ENCODE results near the gene CNTNAP2.

- TF ChIP-seq, protein P1, sequence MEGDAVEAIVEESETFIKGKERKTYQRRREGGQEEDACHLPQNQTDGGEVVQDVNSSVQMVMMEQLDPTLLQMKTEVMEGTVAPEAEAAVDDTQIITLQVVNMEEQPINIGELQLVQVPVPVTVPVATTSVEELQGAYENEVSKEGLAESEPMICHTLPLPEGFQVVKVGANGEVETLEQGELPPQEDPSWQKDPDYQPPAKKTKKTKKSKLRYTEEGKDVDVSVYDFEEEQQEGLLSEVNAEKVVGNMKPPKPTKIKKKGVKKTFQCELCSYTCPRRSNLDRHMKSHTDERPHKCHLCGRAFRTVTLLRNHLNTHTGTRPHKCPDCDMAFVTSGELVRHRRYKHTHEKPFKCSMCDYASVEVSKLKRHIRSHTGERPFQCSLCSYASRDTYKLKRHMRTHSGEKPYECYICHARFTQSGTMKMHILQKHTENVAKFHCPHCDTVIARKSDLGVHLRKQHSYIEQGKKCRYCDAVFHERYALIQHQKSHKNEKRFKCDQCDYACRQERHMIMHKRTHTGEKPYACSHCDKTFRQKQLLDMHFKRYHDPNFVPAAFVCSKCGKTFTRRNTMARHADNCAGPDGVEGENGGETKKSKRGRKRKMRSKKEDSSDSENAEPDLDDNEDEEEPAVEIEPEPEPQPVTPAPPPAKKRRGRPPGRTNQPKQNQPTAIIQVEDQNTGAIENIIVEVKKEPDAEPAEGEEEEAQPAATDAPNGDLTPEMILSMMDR (conservative IDR thresholded peaks at IDR 0.05 in 1 of 2, IDR thresholded peaks at IDR 0.05 in 1 of 2; ENCODE audit: low read depth in 1 of 2, low read length in 2 of 2), result no peak
- no peak for TF ChIP-seq EZH2 (IDR thresholded peaks at IDR 0.05; ENCODE audit: low read length, missing control alignments)
Measured at GRCh38 chr7:146740039-146740438, 623.4 kb downstream of the CNTNAP2 start.

Measured in fibroblast of lung (primary cell).